ENCODE measurements around the gene KRT35.

KRT35 gene

DNA sequence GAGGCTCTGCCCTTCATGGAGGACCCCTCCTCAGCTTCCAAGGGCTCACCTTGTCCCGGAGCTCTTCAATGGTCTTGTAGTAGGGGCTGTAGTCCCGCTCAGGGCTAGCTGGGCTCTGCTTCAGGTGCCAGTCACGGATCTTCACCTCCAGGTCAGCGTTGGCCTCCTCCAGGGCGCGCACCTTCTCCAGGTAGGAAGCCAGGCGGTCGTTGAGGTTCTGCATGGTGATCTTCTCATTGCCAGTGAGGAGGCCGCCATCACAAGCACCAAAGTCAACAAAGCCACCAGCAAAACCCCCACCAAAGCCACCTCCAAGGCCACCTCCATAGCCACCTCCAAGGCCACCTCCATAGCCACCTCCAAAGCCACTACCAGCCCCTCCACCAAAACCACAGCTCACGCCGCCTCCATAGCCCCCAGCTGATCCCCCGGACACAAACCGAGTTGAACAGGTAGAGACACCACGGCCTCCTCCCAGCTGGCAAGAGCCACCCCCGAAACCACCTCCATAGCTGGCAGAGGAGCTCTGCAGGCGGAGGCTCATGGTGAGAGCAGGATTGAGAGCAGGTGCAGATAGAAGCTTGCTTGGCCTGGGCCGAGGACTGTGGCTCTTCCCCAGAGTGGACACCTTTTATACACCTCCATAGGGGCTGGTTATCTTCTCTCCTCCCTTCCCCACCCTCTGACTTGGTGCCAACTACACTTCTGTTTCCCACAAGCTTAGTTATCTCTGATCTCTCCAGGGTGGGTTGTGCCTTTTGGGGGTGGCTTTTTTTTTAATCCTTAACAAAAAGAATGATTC is 24.3 kb upstream of the KRT35 start, which contains the start of gene KRT13:
Gene KRT13 (minus strand): TSS at position 606 of the 802 bp plus-strand sequence. CDS start 62 bp downstream, at position 544.
- TF ChIP-seq, protein P1, sequence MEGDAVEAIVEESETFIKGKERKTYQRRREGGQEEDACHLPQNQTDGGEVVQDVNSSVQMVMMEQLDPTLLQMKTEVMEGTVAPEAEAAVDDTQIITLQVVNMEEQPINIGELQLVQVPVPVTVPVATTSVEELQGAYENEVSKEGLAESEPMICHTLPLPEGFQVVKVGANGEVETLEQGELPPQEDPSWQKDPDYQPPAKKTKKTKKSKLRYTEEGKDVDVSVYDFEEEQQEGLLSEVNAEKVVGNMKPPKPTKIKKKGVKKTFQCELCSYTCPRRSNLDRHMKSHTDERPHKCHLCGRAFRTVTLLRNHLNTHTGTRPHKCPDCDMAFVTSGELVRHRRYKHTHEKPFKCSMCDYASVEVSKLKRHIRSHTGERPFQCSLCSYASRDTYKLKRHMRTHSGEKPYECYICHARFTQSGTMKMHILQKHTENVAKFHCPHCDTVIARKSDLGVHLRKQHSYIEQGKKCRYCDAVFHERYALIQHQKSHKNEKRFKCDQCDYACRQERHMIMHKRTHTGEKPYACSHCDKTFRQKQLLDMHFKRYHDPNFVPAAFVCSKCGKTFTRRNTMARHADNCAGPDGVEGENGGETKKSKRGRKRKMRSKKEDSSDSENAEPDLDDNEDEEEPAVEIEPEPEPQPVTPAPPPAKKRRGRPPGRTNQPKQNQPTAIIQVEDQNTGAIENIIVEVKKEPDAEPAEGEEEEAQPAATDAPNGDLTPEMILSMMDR (IDR thresholded peaks at IDR 0.05; ENCODE audit: insufficient read depth, missing control alignments): no peak
- DNase-seq (ENCODE audit: insufficient read length, low spot score) (no peak), FAIRE-seq (no peak)

GRCh38 chr17:41504246-41504977 is 23.5 kb upstream of the KRT35 start:
- FAIRE-seq (no peak), DNase-seq (ENCODE audit: insufficient read length, low spot score) (no peak)
- TF ChIP-seq, protein P1 (IDR thresholded peaks at IDR 0.05; ENCODE audit: insufficient read depth, missing control alignments): no peak

DNA sequence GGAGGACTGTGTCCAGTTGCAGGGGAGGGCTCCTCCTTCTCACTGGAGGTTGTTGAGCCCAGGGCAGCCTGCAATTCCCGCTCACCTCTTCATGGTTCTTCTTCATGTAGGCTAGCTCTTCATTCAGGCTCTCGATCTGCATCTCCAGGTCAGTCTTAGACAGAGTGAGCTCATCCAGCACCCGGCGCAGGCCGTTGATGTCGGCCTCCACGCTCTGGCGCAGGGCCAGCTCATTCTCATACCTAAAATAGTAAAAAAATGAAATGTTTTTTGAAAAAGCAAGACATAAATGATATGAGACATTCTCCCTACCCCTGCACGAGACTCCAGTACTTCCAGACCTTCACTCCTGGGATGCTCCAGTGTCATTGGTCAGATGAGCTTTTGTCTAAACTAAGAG is 22.3 kb upstream of the KRT35 start:
- TF ChIP-seq, protein P1 (IDR thresholded peaks at IDR 0.05; ENCODE audit: insufficient read depth, missing control alignments): no peak
- FAIRE-seq (no peak), DNase-seq (ENCODE audit: insufficient read length, low spot score) (no peak)

GRCh38 chr17:41500131-41500911 is 19.4 kb upstream of the KRT35 start:
- FAIRE-seq: no peak
- TF ChIP-seq, protein P1 (IDR thresholded peaks at IDR 0.05; ENCODE audit: insufficient read depth, missing control alignments): no peak
- DNase-seq (ENCODE audit: insufficient read length, low spot score): no peak

DNA sequence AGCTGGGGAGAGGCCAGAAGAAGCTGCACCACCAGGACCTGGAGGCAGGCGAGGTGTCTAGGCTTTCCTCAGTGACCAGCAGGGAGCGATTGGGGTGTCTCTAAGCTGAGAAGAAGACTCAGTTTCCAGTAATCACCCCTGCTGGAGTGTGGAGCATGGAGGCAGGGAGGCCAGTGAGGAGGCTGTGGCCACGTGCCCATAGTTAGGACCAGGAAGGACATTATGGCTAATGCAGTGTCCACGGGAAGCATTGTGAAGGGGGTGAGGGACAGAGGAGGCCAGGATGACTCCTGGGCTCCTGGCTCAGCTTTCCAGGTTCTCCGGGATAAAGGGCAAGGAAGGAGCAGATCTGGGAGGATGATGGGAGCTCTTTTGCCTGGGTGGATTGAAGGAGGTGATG is 18.8 kb upstream of the KRT35 start:
- TF ChIP-seq, protein P1 (IDR thresholded peaks at IDR 0.05; ENCODE audit: insufficient read depth, missing control alignments): no peak
- DNase-seq (ENCODE audit: insufficient read length, low spot score): no peak
- FAIRE-seq: no peak

DNA sequence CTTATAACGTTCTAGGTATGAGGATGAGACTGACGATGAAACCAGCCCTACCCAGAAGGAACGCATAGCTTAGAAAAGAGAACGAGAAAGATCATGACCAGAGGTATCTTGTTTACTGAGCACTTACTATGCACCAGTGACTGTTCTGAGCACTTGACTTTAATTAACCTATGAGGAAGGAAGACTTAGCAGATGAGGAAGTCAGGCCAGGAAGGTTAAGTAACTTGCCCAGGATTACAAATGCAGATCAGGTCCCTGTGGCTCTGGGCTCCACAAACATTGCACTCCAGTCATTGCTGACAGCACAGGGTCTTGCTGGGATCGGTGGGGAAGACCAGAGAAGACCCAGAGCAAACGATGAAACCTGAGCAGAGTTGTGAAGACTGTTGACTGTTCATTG is 17.3 kb upstream of the KRT35 start:
- TF ChIP-seq, protein P1 (IDR thresholded peaks at IDR 0.05; ENCODE audit: insufficient read depth, missing control alignments): no peak
- FAIRE-seq (no peak), DNase-seq (ENCODE audit: insufficient read length, low spot score) (no peak)

Data from D721Med (cell line).